UCSD-AML1 (cell line): ENCODE data around the gene MKNK1.

Source experiments
- DNase-seq: peaks from one replicate; lab custom pipeline; 2025; ENCODE audit not compliant: unreplicated experiment; lab: John Stamatoyannopoulos, UW

Gene MKNK1

GRCh38 chr1:46599059-46599970 lies 4.8 kb downstream of the MKNK1 start:
- DNase-seq = no peak

- no peak for DNase-seq
Observed at GRCh38 chr1:46596846-46597245, 7.2 kb downstream of the MKNK1 start.

- DNase-seq = no peak
Observed at GRCh38 chr1:46596036-46596435, 8.0 kb downstream of the MKNK1 start.

GRCh38 chr1:46595127-46595526 lies 8.9 kb downstream of the MKNK1 start:
- peak; percentile 59 for DNase-seq

- DNase-seq = no peak
Observed at GRCh38 chr1:46594063-46594462, 10.0 kb downstream of the MKNK1 start.

GRCh38 chr1:46592823-46593222 lies 11.2 kb downstream of the MKNK1 start:
- DNase-seq = no peak

GRCh38 chr1:46589529-46589928 lies 14.5 kb downstream of the MKNK1 start:
- DNase-seq = no peak

- no peak for DNase-seq
Observed at GRCh38 chr1:46587069-46587468, 17.0 kb downstream of the MKNK1 start.

GRCh38 chr1:46585312-46585938 lies 18.6 kb downstream of the MKNK1 start:
- DNase-seq = no peak

- no peak for DNase-seq
Observed at GRCh38 chr1:46583494-46583893, 20.6 kb downstream of the MKNK1 start.

- DNase-seq = no peak
Observed at GRCh38 chr1:46582972-46583371, 21.1 kb downstream of the MKNK1 start.

GRCh38 chr1:46581681-46582455 lies 22.2 kb downstream of the MKNK1 start:
- peak; percentile 56 for DNase-seq

- DNase-seq = peak; percentile 37
Observed at GRCh38 chr1:46580140-46580903, 23.7 kb downstream of the MKNK1 start.

GRCh38 chr1:46577671-46578070 lies 26.4 kb downstream of the MKNK1 start:
- DNase-seq = no peak

GRCh38 chr1:46576596-46576995 lies 27.5 kb downstream of the MKNK1 start:
- no peak for DNase-seq

GRCh38 chr1:46575778-46576177 lies 28.3 kb downstream of the MKNK1 start:
- DNase-seq = no peak

GRCh38 chr1:46575300-46575699 lies 28.8 kb downstream of the MKNK1 start:
- no peak for DNase-seq

GRCh38 chr1:46571691-46572225 lies 32.3 kb downstream of the MKNK1 start:
- no peak for DNase-seq

GRCh38 chr1:46569884-46570725 lies 34.0 kb downstream of the MKNK1 start:
- DNase-seq = no peak

- DNase-seq = no peak
Observed at GRCh38 chr1:46569116-46569515, 35.0 kb downstream of the MKNK1 start.
